ENCODE measurements around the gene SNAPC2. TPM values are rescaled to one million over a fixed set of nuclear protein-coding genes. Genes with fewer than 3 reads are reported as not detected.
A peak's percentile ranks its signal among the peaks of the same experiment; 100 is the strongest.

Gene SNAPC2
- total RNA-seq, 4 donors from 2014 or later: 7.4 to 12.9 (median 9.4) TPM

- no peak for DNase-seq
- TF ChIP-seq POLR2A (IDR thresholded peaks at IDR 0.05) (no peak), CTCF (IDR thresholded peaks at IDR 0.05) (no peak)
These were observed 3.4 kb downstream of the SNAPC2 start for GRCh38 chr19:7923295-7924191.

GRCh38 chr19:7924241-7924640, 4.1 kb downstream of the SNAPC2 start:
- Histone ChIP-seq H3K27ac (no peak overlapping the region), H3K36me3 (peaks cover 0 to 20% (median 0%) of the 10 kb centered on the region in 3 donors)
- no peak for DNase-seq

More at GRCh38 chr19:7923295-7924191, 3.4 kb downstream of the SNAPC2 start:
- peaks cover 0 to 37% (median 23%) of the 10 kb centered on the region in 4 donors for H3K4me1 ChIP-seq
- no peaks in the 10 kb centered on the region for H3K9me3 ChIP-seq
- H3K4me3 ChIP-seq: no peak overlapping the region
- peak overlapping the region in 1 of 4 donors; percentile 24 for H3K27ac ChIP-seq
- H3K27me3 ChIP-seq: no peaks in the 10 kb centered on the region
- peaks cover 0 to 20% (median 0%) of the 10 kb centered on the region in 3 donors for H3K36me3 ChIP-seq

GRCh38 chr19:7924651-7925170, 4.6 kb downstream of the SNAPC2 start:
- no peak for DNase-seq
- Histone ChIP-seq H3K4me3 (peak overlapping the region in 3 of 4 donors; percentile 59 to 65 (median 61)), H3K27me3 (no peaks in the 10 kb centered on the region), H3K36me3 (peaks cover 0 to 20% (median 0%) of the 10 kb centered on the region in 3 donors), H3K4me1 (peaks cover 0 to 37% (median 21%) of the 10 kb centered on the region in 4 donors), H3K27ac (no peak overlapping the region), H3K9me3 (no peaks in the 10 kb centered on the region)
- no peak for TF ChIP-seq CTCF (IDR thresholded peaks at IDR 0.05)
- TF ChIP-seq POLR2A (IDR thresholded peaks at IDR 0.05): no peak

More at GRCh38 chr19:7924241-7924640, 4.1 kb downstream of the SNAPC2 start:
- Histone ChIP-seq H3K4me1 (peaks cover 0 to 37% (median 23%) of the 10 kb centered on the region in 4 donors), H3K4me3 (no peak overlapping the region), H3K27me3 (no peaks in the 10 kb centered on the region), H3K9me3 (no peaks in the 10 kb centered on the region)
- TF ChIP-seq POLR2A (IDR thresholded peaks at IDR 0.05) (no peak), CTCF (IDR thresholded peaks at IDR 0.05) (no peak)

GRCh38 chr19:7925171-7925851, 5.2 kb downstream of the SNAPC2 start:
- peak; percentile 68 to 81 (median 76) for DNase-seq
- Histone ChIP-seq H3K9me3 (no peaks in the 10 kb centered on the region), H3K4me3 (peak overlapping the region; percentile 29 to 65 (median 60)), H3K4me1 (peaks cover 0 to 37% (median 20%) of the 10 kb centered on the region in 4 donors), H3K27ac (peak overlapping the region in 1 of 4 donors; percentile 23), H3K27me3 (no peaks in the 10 kb centered on the region), H3K36me3 (peaks cover 0 to 21% (median 0%) of the 10 kb centered on the region in 3 donors)
- TF ChIP-seq POLR2A (IDR thresholded peaks at IDR 0.05) (no peak), CTCF (IDR thresholded peaks at IDR 0.05) (peak; percentile 54 to 77 (median 70))

- peak within 1 kb of the TSS; percentile 29 to 65 (median 60) for H3K4me3 ChIP-seq
- H3K27ac ChIP-seq: peak within 1 kb of the TSS in 1 of 4 donors; percentile 23
- H3K4me1 ChIP-seq: peaks cover 0 to 35% (median 18%) of the 10 kb centered on the region in 4 donors
- DNase-seq: peak; percentile 67 to 83 (median 81)
- H3K9me3 ChIP-seq: no peaks in the 10 kb centered on the region
- no peak for TF ChIP-seq POLR2A (IDR thresholded peaks at IDR 0.05)
- peak in 1 of 6 experiments; percentile 2 for TF ChIP-seq CTCF (IDR thresholded peaks at IDR 0.05)
- peaks cover 0 to 29% (median 0%) of the 10 kb centered on the region in 3 donors for H3K36me3 ChIP-seq
- no peaks in the 10 kb centered on the region for H3K27me3 ChIP-seq
These were observed 6.0 kb downstream of the SNAPC2 start, which contains the start of gene CTXN1 for GRCh38 chr19:7926021-7926726. Gene CTXN1 (minus strand): TSS chr19:7926135. CDS start chr19:7925538, 597 bp downstream.

Data from Peyer's patch (tissue), 4 donors.